Femur (tissue), 1 donor: Measurements from ENCODE around the gene GRID2.
A peak's percentile ranks its signal among the peaks of the same experiment; 100 is the strongest.

ENCODE experiments used
- DNase-seq: peaks from one replicate; pipeline ENCODE4 v3.0.0-alpha.2; 2017

Gene GRID2

GRCh38 chr4:92776080-92776479, 472.3 kb downstream of the GRID2 start:
- no peak for DNase-seq

- DNase-seq, result no peak
Observed at GRCh38 chr4:92789741-92790140, 486.0 kb downstream of the GRID2 start.

DNA sequence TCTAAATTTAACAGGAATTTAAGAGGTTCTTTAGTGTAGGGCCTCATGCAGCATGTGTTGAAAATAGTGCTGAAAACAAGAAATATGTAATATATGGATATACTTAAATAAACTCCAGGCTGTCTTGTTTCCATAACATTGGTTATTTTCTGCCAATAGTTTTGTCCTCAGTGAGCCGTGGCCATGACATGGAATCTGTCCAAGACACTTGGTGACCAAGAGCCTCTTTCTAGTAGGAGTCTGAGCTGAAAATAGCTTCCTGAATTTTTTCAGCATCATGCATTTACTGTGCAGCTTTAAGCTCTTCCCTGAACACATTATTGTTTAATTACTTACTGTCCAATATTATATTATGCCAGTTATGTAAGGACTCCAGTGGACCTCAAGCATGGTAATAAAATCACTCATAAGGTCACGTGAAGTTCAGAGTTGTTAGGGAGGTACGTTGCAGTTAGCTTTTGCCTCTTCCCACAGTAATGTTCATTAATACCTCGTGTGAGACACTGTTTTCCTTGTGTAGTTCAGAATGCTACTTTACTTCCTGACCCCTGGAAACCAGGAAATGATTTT, 488.2 kb downstream of the GRID2 start:
- peak; percentile 35 for DNase-seq

GRCh38 chr4:92809381-92809780, 505.6 kb downstream of the GRID2 start:
- DNase-seq, result no peak

DNA sequence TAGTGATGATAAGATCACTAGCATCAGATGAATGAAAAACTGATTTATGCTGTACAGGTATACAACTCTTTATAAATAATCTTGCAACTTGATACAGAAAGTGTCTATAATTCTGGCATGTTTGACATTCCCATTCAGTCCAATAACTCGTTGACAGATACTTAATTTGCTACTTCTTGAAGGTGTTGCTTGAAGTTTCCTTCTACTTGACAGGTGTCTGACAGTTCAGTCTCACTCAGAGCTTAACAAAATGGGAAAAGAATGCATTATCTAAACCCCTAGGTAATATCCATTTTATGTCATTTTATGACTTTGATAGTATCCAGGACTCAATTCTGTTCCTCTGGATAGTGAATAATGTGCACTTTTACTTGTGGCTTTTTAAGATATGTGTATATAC, 508.9 kb downstream of the GRID2 start:
- no peak for DNase-seq

DNA sequence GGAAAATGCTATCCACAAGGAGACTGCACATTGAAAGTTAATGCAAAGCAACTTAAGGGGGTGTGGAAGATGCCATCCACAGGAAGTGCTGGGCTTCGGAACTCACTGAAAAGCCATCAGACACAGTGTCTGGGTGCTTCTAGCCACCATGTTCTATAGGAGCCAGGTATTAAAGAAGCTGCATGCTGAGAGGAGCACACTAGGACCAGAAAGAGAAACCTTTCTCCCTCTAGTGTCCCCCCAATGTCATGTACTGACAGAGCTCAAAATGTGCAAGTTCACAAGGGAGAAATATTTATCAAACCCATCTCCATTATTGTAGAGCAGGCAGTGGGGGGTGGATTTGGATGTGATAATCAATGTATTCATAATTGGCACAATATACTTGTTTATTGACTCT, 510.9 kb downstream of the GRID2 start:
- no peak for DNase-seq

DNA sequence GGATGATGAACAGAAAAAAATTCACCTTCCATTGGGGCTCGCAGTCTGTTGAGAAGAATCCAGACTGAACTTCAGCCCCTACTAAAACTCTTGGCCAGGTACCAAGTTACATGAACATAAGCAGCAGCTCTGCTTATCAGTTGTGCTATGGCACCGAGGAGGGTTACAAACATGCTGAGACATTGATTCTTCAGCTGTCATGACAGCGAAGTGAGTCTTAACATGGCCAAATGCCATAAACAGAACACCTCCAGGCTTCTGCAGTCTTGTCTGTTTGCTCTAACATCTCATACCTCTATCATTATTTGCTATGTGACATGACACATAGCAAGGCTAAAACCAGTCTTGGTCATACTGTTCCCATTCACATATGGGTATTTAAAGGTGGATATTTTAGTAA, 521.5 kb downstream of the GRID2 start:
- no peak for DNase-seq

GRCh38 chr4:92825791-92826190, 522.0 kb downstream of the GRID2 start:
- DNase-seq, result no peak

- DNase-seq, result no peak
Observed at GRCh38 chr4:92830771-92831170, 527.0 kb downstream of the GRID2 start.

DNA sequence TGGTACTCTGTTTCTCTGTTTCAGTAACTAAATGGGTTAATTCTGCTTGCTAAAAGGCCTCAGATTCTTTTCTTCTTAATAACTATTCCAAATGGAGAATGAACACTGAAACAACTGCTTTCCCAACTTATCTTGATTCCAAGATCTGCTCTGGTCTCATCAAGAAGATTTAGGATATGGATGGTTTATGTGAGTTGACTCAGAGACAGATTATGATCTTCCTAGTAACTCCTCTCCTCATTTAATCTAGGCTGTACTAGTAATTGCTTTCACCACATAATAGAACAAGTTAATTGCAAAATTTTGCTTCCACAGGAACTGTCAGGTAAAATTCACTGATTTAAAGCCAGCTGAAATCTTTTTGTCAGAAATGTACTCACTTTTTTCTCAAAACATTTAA, 537.1 kb downstream of the GRID2 start:
- DNase-seq, result no peak

DNA sequence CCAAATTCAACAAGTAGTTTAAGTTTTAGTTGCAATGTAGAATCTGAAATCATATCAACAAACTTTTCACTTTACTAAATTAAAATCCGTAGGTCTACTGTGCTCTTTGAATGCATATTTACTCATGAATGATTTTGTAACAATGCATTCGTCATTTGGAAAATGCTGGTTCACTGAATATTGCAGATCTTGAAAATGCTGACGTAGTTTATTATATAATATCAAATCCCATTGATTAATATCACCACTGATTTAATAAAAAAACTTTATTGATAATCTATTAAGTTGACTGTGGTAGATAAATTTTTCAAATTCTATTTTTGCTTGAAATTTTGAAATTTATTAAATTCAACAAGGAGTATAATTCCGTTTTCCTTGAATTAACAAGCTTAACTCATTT, 540.0 kb downstream of the GRID2 start:
- DNase-seq, result no peak

DNA sequence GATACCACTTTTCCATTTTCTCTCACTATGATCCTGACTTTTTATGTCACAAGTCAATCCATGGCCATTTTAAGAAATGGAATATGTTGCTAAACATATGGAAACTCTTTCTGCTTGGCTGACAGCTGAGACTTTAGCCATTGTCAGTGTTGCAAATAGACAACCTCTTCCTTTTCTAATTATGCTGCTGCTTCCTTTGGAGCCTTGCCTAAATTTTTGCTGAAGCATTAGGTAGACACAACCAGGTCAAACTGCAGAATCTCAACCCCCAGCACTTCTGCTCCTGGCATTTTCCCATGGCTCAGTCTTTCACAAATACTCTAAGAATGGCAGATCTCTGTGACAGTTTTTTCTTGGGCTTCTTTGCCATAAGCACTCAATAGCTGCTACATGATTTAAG, 543.3 kb downstream of the GRID2 start:
- DNase-seq, result no peak

- no peak for DNase-seq
Observed at GRCh38 chr4:92862509-92862908, 558.7 kb downstream of the GRID2 start.

- DNase-seq, result no peak
Observed at GRCh38 chr4:92864096-92864495, 560.3 kb downstream of the GRID2 start.

GRCh38 chr4:92872604-92873003, 568.8 kb downstream of the GRID2 start:
- no peak for DNase-seq

GRCh38 chr4:92885632-92886031, 581.9 kb downstream of the GRID2 start:
- no peak for DNase-seq

DNA sequence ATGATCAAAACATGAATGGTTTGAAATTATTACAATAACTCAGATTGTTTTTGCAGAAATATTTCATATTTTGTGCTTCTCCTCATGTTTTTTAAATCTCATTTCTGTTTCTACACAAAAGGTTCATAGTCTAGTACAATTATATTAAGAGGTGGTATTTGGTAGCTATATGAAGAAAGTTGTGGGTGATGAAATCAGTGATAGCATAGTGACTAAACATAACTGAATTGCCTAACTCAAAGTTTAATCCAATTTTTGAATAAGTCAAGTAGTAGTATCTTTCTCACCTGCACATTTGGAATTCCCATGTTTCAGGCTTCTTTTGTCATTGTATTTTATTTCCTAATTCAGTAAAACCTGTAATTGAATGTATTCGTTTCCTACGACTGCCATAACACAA, 648.7 kb downstream of the GRID2 start:
- DNase-seq, result no peak

GRCh38 chr4:92952897-92953296, 649.1 kb downstream of the GRID2 start:
- DNase-seq, result no peak

DNA sequence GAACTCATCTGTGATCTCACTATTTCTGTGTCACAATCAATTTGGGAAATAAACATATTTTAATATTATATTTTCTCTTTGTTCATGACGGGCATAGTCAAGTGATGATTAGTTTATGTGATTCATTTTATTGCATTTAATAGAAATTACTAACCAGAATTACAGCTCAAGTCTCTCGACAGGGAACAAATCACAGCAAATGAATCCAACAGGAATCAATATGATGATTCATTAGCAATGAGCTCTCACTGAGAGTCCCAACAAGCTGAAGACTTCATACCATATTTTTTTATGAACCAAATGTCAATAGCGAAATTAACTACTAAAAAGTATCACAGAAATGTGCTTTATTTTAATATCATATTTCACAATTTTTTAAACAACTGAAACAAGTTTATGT, 649.7 kb downstream of the GRID2 start:
- DNase-seq, result no peak

- DNase-seq, result no peak
Observed at GRCh38 chr4:92961881-92962280, 658.1 kb downstream of the GRID2 start.

DNA sequence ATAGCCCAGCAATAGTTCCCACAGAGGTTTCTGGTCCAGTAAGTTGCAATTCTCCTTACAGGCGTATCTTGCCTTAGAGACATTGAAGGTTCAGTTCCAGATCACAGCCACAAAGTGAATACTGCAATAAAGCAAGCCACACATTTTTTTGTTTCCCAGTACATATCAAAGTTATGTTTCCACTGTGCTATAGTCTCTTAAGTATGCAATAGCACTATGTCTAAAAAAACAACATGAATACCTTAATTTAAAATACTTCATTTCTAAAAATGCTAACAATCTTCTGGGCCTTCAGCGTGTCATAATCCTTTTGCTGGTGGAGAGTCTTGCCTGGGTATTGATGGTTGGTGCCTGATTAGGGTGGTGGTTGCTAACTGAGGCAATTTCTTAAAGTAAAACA, 659.1 kb downstream of the GRID2 start:
- no peak for DNase-seq

DNA sequence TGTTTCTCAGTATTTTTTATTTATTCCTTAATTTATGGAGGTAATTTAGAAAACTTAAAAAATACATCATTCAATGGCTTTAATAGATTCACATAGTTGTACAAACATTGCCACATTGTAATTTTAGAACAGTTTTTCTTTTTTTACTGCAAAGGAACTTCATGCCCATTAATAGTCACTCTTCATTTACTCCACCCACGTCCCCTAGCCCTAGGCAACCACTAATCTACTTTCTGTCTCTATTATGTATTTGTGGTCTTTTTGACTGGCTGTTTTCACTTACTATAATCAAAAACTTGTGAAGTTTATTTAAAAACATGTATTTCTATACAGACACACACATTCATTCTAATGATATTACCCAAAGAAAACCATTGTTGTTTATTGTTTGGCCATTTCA, 664.8 kb downstream of the GRID2 start:
- DNase-seq, result no peak

DNA sequence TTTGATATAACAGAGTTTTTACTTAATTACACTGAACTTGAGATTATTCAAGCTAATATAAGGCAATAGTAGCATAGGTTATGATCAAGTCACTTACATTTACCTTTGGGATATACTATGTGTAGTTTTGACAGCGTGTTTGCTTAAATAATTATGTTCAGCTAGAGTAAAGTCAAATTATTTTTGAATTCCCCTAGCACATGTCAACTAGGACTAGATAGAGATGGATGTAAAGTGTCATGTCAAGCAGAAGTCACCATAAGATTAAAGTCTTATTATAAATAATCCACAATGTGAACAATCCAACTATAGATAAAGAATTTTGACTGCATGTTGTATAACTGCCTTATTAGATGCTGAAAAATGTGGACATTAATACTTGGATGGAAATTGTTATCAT, 665.2 kb downstream of the GRID2 start:
- DNase-seq, result no peak

- DNase-seq, result no peak
Observed at GRCh38 chr4:92969650-92970379, 666.0 kb downstream of the GRID2 start.

- DNase-seq, result no peak
Observed at GRCh38 chr4:92970996-92971395, 667.2 kb downstream of the GRID2 start.
